GM19395 (cell line): ENCODE measurements around the gene APBA2.

ENCODE experiments used
- ATAC-seq: cut with Tn5 transposase; IDR thresholded peaks from one replicate; pipeline ENCODE4 v1.9.1; 2021; ENCODE audit warnings: mild to moderate bottlenecking, moderate library complexity; ENCODE audit not compliant: unreplicated experiment

Gene APBA2

GRCh38 chr15:29053661-29054131 lies 167.9 kb downstream of the APBA2 start:
- ATAC-seq, result no peak

GRCh38 chr15:29054171-29055045 lies 168.6 kb downstream of the APBA2 start:
- ATAC-seq, result no peak

- no peak for ATAC-seq
Observed at GRCh38 chr15:29055876-29056275, 170.1 kb downstream of the APBA2 start.

- ATAC-seq, result no peak
Observed at GRCh38 chr15:29056839-29057450, 171.2 kb downstream of the APBA2 start.

- ATAC-seq, result no peak
Observed at GRCh38 chr15:29057856-29058255, 172.1 kb downstream of the APBA2 start.

- no peak for ATAC-seq
Observed at GRCh38 chr15:29058903-29059539, 173.2 kb downstream of the APBA2 start.

- no peak for ATAC-seq
Observed at GRCh38 chr15:29059871-29060640, 174.3 kb downstream of the APBA2 start.

GRCh38 chr15:29061746-29062145 lies 176.0 kb downstream of the APBA2 start:
- ATAC-seq, result no peak

GRCh38 chr15:29062179-29062591 lies 176.4 kb downstream of the APBA2 start:
- ATAC-seq, result no peak

GRCh38 chr15:29062626-29063025 lies 176.9 kb downstream of the APBA2 start:
- no peak for ATAC-seq

- ATAC-seq, result no peak
Observed at GRCh38 chr15:29063646-29064045, 177.9 kb downstream of the APBA2 start.

- ATAC-seq, result no peak
Observed at GRCh38 chr15:29064290-29064689, 178.5 kb downstream of the APBA2 start.

- ATAC-seq, result no peak
Observed at GRCh38 chr15:29064731-29065130, 179.0 kb downstream of the APBA2 start.

GRCh38 chr15:29065571-29065970 lies 179.8 kb downstream of the APBA2 start:
- ATAC-seq, result no peak

- no peak for ATAC-seq
Observed at GRCh38 chr15:29066310-29066709, 180.5 kb downstream of the APBA2 start.

- no peak for ATAC-seq
Observed at GRCh38 chr15:29066838-29067237, 181.1 kb downstream of the APBA2 start.

GRCh38 chr15:29067949-29068348 lies 182.2 kb downstream of the APBA2 start:
- no peak for ATAC-seq

GRCh38 chr15:29070471-29071231 lies 184.9 kb downstream of the APBA2 start:
- no peak for ATAC-seq

- ATAC-seq, result no peak
Observed at GRCh38 chr15:29071232-29071881, 185.6 kb downstream of the APBA2 start.

- no peak for ATAC-seq
Observed at GRCh38 chr15:29071882-29072273, 186.1 kb downstream of the APBA2 start.
